ENCODE data around the gene OPCML.

Gene OPCML

DNA sequence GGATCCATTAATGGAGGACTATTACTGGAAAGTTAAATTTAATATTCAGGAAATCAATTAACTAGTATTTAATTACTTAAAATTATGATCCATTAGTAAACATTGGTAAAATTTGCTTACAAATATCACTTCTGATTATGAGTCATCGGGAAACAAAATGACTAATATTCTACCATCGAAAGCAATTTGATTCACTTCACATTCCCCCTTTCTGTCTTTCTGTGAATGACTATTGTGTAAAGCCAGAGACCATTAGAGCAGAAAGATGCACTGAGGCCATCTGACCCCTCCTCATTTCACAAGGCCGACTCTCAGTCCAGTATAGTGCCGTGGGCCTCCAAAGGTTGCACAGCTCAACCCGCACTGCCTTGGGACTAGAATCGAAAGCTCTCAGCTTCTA lies 619.0 kb downstream of the OPCML start:
- DNase-seq: no peak

DNA sequence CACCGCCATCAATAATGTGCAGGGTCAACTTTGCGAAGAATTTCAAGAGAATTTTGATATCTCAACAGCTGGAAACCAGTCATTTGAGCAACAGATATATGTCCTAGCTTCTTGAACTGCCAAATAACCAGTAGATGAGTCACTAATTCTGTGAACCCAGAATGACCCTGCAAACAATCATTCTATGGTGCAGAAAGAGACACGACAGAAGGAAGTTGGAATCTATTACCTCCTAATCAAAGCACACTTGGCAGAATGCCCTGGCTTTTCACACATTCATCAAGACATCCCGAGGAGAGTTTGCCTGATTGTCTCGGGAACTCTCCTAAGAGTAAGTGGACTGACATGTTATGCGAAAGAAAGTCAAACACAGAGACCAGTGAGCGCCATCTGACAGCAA lies 621.1 kb downstream of the OPCML start:
- DNase-seq: no peak

DNA sequence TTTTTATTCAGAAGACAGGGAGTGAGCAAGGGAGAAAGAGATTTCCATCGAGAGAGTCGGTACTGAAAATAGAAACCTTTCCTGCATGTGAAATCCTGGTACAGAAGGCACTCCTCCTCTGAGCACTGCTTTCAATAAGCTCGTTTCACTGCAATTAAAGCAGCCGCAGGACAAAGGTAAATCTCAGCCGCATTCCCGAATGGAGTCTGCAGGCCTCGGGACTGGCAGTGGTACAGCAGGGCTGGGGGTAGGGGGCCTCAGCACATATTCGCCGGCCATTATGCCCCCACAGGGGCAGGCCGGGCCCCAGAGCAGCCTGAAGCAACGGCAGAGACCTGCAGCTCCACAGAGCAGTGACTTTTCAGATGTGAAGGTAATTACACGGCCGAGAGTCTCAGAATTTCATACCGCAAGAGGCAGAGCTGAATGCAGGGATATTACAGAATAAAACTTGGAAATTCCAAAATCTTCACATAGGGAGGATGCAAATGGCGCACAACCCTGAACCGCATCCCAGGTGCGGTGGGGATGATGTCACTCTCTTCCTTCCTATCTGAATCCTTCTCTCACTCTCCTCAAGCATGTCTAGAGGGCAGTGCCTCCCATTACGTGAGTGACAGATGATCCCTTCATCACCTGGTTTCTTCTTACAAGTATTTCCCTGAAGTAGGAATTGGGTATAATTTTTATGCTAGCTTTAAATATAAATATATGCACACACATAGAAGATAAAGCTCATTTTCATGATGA lies 622.1 kb downstream of the OPCML start:
- no peak for DNase-seq

DNA sequence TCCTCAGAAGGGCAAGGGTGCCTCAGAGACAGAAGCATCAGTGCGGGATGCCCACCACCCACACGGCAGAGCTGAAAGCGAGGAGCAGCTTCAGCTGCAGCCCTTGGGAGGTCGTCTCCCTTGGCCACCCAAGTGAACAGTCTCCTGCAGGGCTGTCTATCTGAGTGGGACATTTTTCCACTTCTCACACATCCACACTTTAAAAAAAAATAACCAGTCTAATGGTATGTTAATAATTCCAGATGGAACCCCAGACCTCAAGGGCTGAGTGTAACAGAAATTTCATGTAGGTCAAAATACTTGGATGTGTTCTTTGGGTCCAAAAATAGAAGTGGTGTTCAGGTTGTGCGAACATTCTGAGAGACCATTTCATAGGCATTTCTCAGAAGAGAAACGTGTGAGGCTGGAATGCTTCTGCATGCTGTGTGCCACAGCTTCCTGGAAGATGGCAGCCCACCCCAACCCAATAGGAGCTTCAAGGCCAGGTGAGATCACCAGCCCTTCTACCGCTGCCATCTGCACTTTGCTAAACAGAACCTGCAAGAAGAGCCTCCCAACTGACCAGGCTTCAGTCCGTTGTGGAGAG lies 623.2 kb downstream of the OPCML start:
- no peak for DNase-seq

DNA sequence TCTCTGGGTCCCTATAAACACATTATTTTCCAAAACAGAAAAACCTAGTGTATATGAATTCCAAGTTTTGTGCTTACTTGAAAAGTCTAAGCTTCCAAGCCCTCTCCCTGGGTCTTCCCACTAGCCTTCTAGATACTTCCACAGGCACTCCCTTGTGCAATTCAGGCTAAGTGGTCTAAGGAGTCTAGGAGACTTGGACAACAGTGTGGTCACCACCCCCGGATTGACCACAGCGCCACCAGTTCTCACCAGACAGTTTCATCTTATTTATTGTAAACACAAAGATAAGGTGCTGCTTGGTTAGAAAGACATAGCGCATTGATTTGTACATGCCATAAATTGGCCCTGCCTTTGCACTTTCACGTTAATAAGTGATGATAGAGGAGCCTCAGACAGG lies 623.9 kb downstream of the OPCML start:
- no peak for DNase-seq

DNA sequence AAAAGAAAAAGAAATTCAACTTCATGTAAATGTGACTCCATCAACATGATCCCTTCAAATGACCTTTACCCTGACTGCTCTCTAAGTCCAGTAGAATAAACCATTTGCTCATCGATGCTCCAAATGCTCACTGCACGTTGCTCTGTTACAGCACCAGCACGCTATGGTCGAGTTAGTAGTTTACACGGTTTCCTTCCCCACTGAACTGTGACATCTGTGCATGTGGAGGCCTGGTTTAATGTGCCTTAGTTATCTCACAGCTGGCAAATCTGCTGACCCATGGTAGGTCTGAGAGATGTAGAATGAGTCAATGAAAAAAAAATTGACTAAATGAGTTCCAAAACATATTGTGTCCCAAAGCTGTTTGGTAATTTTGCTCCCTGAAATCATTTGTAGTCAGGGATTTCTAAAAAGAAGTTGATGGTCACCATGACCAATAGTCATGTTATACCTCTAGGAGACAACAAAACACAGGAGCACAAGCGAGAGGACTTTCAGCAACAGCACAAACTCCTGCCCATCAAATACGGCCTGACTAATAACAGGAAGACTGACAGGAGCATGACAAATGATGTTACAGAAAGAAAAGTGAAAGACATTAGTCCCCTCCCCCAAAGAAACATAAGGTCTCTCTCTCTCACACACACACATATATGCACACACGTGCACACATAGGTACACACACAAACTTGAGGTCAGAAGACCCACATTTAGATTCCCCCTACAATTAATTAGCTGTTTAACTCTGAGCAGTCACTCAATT lies 624.5 kb downstream of the OPCML start:
- DNase-seq: no peak

DNA sequence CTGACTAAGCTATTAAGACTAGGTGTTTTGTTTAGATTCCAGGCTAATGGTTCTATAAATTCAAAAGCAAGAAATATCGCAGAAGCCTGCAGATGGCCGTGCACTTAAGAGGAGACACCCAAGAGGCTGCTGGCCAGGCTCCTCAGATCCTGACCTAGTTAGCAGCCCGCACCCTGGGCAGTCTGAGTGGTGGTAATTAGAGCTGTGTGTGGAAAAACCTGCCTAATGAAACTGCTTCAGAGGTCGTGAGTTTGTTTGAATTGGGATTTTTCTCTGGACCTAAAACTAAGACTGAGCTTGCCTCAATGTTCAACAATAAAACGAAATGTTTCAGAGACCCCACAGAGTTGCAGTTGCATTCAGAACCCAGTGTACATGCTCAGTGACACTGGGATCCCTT lies 627.7 kb downstream of the OPCML start:
- DNase-seq: no peak

DNA sequence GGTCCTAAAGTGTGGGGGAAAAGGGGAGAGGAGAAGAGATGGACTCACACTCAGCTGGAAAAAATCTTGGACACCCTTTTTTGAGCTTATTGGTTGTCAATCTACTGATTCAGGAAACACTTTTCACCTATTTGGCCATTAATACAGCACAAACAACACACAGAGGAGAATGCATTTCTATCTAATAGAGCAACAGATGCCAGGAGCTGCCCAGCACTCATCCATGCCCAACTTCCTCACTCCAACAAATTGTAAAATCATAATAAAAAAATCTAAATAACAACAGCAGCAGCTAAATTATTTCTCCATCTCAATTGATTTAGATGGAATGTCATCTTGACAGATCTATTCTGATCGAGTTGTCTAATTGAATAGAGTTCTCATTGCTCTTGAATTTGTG lies 628.2 kb downstream of the OPCML start:
- no peak for DNase-seq

DNA sequence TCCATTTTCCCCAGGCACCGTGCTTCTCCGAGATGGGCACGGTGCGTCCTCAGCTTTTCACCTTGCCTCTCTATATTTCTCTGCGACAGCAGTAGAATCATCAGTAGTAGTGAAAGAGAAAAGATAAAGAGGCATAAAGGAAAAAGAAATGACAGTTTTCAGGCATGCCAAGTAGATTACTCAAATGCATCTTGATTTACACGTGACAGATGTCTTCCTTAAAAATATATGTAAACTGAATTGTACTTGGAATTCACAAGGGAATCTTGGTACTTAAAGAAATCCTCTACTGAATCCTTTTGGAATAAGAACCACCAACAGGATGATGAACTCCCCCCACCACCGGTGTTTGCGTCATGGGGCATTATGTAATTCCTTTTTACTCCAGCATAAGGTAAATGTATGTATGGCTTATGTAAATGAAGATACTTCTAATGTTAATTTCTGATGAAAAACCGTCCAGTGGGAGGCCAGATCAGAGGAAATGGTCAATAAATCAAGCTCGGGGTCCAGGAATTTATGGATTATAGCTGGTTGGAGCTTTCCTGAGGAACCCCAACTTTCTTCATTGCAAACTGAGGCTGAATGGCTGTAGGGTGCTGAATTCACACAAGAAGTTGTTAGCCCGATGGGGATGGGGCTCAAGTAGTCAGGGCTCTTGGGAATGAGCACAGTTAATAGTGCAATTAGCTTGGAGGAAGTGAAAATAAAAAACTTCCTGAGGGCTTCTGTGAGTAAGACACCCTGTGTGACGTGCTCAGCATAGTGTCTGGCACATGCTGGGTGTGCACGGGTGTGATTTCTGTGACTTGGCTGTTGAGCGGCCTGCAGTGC lies 630.4 kb downstream of the OPCML start:
- no peak for DNase-seq

DNA sequence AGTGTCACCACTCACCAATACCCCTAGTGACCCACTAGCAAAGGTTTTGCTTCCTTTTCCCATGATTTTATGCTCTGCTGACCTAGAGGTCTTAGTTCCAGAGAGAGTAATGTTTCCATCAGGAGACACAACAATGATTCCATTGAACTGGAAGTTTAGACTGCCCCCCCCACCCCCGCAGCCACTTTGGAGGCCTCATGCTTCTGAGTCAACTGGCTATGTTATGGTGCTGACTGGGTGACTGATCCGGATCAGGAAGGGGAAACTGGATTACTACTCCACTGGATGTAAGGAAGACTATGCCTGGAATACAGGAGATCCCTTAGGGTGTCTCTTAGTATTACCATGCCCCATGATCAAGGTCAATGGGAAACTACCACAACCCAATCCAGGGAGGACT lies 633.6 kb downstream of the OPCML start:
- no peak for DNase-seq

DNA sequence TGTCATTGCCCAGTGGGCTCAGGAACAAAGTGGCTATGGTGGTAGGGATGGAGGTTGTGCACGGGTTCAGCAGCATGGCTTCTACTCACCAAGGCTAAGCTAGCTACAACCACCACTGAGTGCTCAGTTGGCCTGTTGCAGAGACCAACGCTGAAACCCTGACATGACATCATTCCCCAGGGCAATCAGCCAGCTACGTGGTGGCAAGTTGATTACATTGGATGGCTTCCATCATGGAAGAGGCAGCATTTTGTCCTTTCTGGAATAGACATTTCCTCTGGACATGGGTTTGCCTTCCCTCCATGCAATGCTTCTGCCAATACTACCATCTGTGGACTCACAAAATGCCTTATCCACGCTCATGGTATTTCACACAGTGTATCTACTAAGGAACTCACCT lies 634.3 kb downstream of the OPCML start:
- DNase-seq: no peak

DNA sequence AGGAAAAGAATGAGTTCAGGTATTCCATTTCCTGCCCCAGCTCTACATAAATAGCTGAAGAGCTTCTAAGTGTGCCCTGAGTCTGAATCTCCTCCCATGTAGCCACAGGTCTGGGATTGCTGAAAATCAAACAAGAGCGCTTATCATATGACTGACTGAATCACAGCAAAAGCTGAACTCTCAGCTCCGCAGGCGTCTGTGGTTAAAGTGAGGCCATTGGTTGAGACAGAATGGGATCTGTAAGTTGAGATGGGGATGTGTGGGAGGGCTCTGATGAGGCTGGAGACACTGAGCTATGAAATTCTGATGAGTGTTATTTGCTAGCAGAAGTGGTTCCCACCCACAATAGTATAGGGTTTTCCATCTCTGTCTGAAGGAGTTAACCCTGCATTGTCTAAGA lies 637.0 kb downstream of the OPCML start:
- no peak for DNase-seq

DNA sequence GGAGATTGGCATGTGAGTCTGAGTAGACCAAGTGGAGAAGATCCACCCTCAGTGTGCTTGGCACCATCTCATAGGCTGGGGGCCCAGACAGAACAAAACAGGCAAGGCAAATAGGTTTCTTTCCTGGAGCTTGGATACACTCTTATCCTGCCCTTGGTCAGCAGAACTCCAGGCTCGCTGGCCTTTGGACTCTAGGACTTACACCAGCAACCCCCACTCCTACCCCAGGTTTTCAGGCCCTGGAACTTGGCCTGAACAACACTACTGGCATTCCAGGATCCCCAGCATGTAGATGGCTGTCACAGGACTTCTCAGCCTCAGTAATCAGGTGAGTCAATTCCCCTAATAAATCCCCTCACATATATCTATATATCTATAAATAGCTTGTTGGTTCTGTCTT lies 637.7 kb downstream of the OPCML start:
- no peak for DNase-seq

DNA sequence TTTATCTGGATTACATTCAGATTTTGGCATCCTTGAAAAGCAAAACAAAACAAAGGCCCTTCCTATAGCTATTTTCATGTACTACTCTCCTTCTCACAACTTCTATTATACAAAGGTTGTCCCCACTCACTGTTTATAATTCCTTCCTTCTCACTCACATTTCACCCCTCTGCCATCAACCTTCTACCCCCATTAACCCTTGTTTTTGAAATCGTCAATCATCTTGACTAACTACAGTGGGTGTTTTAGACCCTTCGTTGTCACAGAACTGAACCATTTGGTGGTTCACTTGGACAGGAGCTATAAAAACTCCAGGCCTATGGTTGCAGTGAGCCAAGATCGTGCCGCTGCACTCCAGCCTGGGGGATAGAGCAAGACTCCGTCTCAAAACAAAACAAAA lies 639.4 kb downstream of the OPCML start:
- DNase-seq: no peak

DNA sequence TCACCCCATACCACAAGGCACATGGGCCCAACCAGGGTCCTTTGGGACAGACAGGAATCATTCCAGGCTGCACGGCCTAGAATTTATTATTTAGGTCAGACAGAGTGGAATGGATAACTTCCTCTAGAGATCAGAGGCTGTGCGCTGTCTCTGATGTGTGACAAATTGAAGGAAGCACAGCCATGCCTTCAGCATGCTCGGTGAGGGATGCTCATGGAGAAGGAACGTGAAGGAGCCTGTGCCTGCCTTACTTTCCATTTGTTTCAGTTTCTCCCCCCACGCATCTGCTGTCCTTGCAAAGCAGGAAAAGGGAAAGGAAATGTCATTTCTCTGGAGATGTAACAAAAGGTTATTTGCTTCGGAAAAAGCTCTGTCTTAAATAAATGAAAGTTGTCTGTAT lies 644.1 kb downstream of the OPCML start:
- no peak for DNase-seq

DNA sequence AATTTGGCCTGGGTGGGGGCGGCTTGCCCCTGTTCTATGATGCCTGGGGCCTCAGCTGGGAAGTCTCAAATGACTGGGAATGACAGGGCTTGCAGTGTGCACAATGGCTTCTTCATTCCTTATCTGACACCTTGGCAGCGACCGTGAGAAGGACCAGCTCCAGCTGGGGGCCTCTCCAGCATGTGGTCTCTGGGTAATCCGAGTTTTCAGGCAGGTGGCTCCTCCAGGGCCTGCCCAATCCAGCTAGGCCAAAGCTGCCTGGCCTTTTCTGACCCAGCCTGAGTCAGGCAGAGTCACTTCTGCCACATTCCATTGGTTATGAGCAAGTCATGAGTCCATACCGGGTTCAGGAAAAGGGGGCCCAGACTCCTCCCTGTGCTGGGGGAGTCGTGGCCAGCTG lies 646.0 kb downstream of the OPCML start:
- no peak for DNase-seq

DNA sequence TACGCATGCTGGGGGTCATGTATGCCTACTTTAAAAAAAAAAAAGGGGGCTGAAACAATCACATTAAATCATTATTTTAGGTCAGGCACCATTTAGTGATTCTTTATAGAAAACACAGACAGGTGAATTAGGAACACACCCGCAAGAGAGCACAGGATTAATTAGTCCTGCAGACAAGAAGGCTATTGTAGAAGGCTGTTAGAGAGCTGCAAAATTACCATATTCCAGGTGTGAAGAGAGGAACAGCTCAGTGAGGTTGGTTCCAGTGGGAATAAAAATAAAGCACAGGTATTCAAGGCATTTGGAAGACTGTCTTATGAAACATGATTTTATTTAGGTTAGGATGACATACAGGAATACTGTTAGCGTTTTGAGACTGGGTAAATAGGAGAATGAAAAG lies 649.1 kb downstream of the OPCML start:
- DNase-seq: no peak

DNA sequence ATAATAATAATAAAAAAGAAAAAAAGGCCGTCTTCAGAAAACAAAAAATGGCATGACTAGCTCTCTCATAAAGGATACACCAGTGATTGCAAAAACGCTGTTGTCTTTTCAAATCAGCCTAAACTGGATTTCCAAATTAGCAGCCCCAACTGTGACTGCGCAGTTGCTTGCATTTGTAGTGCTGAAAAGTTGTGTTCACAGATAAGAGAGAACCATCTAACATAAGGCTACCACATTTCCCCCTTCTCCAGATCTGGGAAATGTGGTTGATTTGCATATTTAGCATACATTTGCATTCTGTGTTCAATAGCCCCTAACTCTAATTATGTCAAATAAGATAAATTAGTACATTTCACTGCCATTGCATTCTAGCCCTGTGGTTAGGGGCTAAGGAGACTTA lies 650.7 kb downstream of the OPCML start:
- no peak for DNase-seq

DNA sequence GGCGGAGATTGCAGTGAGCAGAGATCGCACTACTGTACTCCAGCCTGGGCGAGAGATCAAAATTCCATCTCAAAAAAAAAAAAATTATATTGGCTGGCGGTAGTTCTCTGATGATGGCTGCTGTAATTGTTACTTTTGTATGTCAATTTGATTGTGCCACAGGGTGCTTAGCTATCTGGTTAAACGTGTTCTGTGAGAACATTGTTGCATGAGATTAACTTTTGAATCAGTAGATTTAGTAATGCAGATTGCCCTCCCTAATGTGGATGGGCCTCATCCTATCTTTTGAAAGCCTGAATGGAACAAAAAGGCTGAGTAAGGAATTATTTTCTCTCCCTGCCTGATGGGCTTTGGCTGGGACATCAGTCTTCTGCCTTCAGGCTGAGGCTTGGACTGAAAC lies 654.2 kb downstream of the OPCML start:
- no peak for DNase-seq

DNA sequence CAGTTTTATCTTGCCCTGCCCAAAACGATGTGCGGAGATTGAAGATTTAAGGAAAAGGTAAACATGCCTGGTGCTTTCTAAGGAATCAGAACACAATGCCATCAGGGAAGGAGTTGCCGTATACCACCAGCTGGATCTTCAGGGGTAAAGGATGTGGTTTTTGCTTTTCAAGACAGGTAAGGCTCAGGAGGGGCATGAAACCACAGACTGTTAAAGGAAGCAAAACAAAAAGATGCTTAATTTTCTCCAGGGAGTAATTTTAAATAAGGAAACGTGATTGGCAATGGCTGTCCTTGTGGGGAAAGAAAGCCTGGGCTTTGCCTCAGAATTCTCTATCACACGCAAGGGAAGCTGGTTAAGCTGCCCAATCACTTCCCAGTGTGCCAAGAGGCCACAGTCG lies 655.6 kb downstream of the OPCML start:
- no peak for DNase-seq

DNA sequence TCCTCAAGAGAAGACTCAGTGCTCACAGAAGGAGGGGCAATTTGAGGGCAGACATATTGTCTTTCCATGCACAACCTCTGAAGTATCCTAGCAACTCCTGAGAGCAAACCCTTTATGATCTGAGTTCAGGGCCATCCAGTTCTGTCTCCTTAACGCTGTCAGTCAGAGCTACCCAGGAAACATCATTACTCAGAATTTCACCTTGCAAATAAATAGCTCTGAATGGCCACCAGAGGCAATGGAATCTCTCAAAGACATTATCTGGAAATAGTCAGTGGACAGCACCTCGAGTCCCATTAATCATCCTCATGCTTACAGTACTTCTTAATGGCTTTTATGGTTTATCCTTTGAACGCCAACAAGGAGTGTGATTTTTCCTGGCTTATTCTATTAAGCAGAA lies 656.1 kb downstream of the OPCML start:
- no peak for DNase-seq

DNA sequence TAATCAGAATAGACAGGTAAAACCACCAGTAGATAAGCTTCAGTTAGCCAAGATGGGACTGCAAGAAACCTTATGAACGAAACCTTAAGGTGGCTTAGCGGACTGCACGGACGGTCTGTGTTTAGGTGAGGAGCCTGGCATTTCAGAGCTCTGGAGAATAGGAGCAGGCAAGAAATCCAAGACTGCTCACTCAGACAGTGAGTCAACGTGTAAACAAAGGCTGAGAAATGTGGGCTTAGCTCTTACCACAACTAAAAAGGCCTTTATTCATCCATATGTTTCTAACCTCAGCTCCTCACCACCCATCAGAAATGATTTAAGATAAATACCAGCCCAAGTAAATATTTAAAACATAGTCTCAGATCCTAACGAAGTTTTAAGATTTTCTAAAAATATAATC lies 657.7 kb downstream of the OPCML start:
- no peak for DNase-seq

DNA sequence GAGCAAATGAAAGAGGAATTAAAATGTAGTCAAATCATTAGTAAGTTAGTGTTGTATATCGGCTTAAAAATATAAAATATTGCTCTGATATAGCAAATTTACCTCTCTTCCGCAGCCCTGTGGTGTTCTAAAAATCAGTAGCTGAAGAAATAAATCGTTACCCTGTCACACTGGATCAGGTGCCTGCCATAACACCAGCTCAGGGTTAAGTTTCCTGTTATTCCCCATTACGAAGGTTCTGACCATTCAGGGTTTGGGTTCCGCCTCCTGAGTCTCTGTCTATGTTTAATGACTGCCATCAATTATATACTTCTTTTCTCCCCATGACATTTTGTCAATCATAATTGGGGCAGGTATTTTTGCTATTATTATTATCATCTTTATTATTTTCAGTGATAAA lies 658.5 kb downstream of the OPCML start:
- no peak for DNase-seq
